Measurements from ENCODE around the gene PLN. TPM values are rescaled to one million over a fixed set of nuclear protein-coding genes. Genes with fewer than 3 reads are reported as not detected.

PLN gene
- total RNA-seq, 1 experiment from 2014 or later = not detected

DNA sequence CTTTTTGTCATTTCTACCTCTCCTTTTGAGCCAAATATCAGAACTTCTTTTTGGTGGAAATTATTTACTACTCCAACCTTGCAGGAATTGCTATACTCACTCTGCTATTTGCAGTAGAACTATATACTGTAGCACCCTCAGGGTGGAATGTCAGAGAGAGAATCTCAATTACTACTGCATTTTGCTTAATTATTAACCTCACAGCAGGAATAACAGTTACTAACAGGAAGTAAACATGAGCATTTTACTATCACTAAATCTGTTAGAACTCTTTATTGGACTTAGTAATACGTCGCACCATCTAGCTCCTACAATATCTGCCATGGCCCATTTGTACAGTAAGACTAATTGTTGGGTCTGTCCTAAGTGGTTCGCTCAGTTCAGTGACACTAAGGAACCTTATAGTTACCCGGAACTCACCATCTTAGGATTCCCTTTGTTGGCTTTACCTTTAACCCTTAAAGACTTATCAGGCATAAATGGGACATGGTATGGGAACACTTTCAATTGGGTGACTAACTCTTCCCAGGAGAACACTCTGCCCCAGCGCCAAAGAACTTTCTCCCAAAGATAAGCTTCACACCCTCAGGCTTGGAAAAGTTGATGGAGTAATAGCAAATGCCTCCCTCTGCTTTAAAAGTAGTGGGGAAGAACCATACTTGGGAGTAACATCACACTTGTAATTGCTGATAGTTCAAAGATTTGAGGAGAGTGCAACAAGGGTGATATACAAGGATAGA lies 38.8 kb downstream of the PLN start:
- H3K4me1 ChIP-seq (ENCODE audit: insufficient read depth, low read length) = no peaks in the 10 kb centered on the region
- H4K20me1 ChIP-seq (ENCODE audit: low read length) = no peaks in the 10 kb centered on the region
- no peaks in the 10 kb centered on the region for H3K9me2 ChIP-seq (replicated peaks; ENCODE audit: low read length)
- no peaks in the 10 kb centered on the region for H3K36me3 ChIP-seq (ENCODE audit: low read depth, low read length)
- intact Hi-C loops (cut with micrococcal nuclease) = no loop called here
- H3K4me2 ChIP-seq (ENCODE audit: low read length) = no peak overlapping the region
- no peaks in the 10 kb centered on the region for H3K9me3 ChIP-seq (ENCODE audit: low read length)
- no peaks in the 10 kb centered on the region for H3K79me2 ChIP-seq (ENCODE audit: low read length)
- no peak overlapping the region for H3K9ac ChIP-seq (ENCODE audit: low read length)
- no peak overlapping the region for H3K27ac ChIP-seq (ENCODE audit: low read length)
- DNase-seq (no peak), ATAC-seq (no peak)
- ChIA-PET CTCF (no interaction called here), POLR2A (ENCODE audit: unreplicated experiment) (no interaction called here)
- H3K27me3 ChIP-seq (ENCODE audit: low read length) = no peaks in the 10 kb centered on the region
- H3K4me3 ChIP-seq (ENCODE audit: low read length) = no peak overlapping the region
- no peak overlapping the region for H2AFZ ChIP-seq (ENCODE audit: low read length)
- BruUV-seq (replicated peaks) = no TSS peak
- H3F3A ChIP-seq (ENCODE audit: low read length, unreplicated experiment) = no peaks in the 10 kb centered on the region
- no peak for TF ChIP-seq EZH2 (IDR thresholded peaks at IDR 0.05; ENCODE audit: low read length, unreplicated experiment)
- TF ChIP-seq, protein P1, sequence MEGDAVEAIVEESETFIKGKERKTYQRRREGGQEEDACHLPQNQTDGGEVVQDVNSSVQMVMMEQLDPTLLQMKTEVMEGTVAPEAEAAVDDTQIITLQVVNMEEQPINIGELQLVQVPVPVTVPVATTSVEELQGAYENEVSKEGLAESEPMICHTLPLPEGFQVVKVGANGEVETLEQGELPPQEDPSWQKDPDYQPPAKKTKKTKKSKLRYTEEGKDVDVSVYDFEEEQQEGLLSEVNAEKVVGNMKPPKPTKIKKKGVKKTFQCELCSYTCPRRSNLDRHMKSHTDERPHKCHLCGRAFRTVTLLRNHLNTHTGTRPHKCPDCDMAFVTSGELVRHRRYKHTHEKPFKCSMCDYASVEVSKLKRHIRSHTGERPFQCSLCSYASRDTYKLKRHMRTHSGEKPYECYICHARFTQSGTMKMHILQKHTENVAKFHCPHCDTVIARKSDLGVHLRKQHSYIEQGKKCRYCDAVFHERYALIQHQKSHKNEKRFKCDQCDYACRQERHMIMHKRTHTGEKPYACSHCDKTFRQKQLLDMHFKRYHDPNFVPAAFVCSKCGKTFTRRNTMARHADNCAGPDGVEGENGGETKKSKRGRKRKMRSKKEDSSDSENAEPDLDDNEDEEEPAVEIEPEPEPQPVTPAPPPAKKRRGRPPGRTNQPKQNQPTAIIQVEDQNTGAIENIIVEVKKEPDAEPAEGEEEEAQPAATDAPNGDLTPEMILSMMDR (conservative IDR thresholded peaks at IDR 0.05; ENCODE audit: low read depth, low read length) = no peak
- no peak for TF ChIP-seq EZH2phosphoT487 (IDR thresholded peaks at IDR 0.05; ENCODE audit: borderline replicate concordance, low read length)

DNA sequence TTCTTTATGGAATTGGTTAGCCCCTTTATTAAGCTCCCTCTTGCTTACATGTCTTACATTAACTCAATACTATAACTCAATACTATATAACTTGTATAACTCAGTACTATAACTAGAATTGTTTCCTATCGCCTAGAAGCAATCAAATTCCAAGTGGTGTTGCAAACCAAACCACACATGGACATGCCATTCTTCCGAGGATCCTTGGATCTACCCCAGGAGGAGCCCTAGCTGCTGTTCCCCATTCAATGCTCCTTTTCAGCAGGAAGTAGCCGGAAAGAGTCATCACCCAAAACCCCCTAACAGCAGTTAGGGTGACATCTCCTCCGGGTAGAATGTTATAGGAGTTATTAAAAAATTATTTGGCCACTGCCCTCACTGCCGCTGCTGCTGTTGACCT lies 40.5 kb downstream of the PLN start:
- intact Hi-C loops (cut with micrococcal nuclease) = no loop called here
- no peaks in the 10 kb centered on the region for H3K4me1 ChIP-seq (ENCODE audit: insufficient read depth, low read length)
- H3K79me2 ChIP-seq (ENCODE audit: low read length) = no peaks in the 10 kb centered on the region
- no peak overlapping the region for H3K27ac ChIP-seq (ENCODE audit: low read length)
- ChIA-PET CTCF (no interaction called here), POLR2A (ENCODE audit: unreplicated experiment) (no interaction called here)
- TF ChIP-seq EZH2 (IDR thresholded peaks at IDR 0.05; ENCODE audit: low read length, unreplicated experiment) = no peak
- TF ChIP-seq, protein P1 (conservative IDR thresholded peaks at IDR 0.05; ENCODE audit: low read depth, low read length) = no peak
- TF ChIP-seq EZH2phosphoT487 (IDR thresholded peaks at IDR 0.05; ENCODE audit: borderline replicate concordance, low read length) = no peak
- DNase-seq (no peak), ATAC-seq (no peak)
- no peaks in the 10 kb centered on the region for H3K36me3 ChIP-seq (ENCODE audit: low read depth, low read length)
- no peak overlapping the region for H3K4me2 ChIP-seq (ENCODE audit: low read length)
- no peaks in the 10 kb centered on the region for H3F3A ChIP-seq (ENCODE audit: low read length, unreplicated experiment)
- H2AFZ ChIP-seq (ENCODE audit: low read length) = no peak overlapping the region
- H3K9me3 ChIP-seq (ENCODE audit: low read length) = no peaks in the 10 kb centered on the region
- no peaks in the 10 kb centered on the region for H3K27me3 ChIP-seq (ENCODE audit: low read length)
- no TSS peak for BruUV-seq (replicated peaks)
- no peak overlapping the region for H3K4me3 ChIP-seq (ENCODE audit: low read length)
- H3K9ac ChIP-seq (ENCODE audit: low read length) = no peak overlapping the region
- H4K20me1 ChIP-seq (ENCODE audit: low read length) = no peaks in the 10 kb centered on the region
- H3K9me2 ChIP-seq (replicated peaks; ENCODE audit: low read length) = no peaks in the 10 kb centered on the region

DNA sequence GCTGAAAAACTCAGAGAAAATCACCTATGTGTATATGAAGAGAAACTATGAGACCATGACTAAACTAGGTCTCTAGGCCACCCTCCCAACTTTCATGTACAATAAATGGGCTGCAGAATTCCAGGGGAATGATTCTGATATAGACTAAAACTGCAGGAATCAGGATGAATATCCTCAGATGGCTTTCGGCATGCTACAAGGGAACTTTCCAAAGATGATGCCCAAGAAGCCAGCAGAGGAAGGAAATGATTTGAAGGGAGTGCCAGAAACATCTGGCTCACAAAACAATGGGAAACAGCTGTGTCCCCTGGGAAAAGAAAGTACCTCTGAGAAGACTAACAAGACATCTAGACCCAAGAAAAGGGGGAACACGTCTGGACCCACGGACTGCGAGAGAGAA lies 41.1 kb downstream of the PLN start:
- ChIA-PET CTCF (no interaction called here), POLR2A (ENCODE audit: unreplicated experiment) (no interaction called here)
- no TSS peak for BruUV-seq (replicated peaks)
- Histone ChIP-seq H3K27me3 (ENCODE audit: low read length) (no peaks in the 10 kb centered on the region), H3K4me1 (ENCODE audit: insufficient read depth, low read length) (no peaks in the 10 kb centered on the region), H3K4me2 (ENCODE audit: low read length) (no peak overlapping the region), H4K20me1 (ENCODE audit: low read length) (no peaks in the 10 kb centered on the region), H3K4me3 (ENCODE audit: low read length) (no peak overlapping the region), H3K9ac (ENCODE audit: low read length) (no peak overlapping the region), H3K9me3 (ENCODE audit: low read length) (no peaks in the 10 kb centered on the region), H3F3A (ENCODE audit: low read length, unreplicated experiment) (no peaks in the 10 kb centered on the region), H3K9me2 (replicated peaks; ENCODE audit: low read length) (no peaks in the 10 kb centered on the region), H3K36me3 (ENCODE audit: low read depth, low read length) (no peaks in the 10 kb centered on the region), H3K27ac (ENCODE audit: low read length) (no peak overlapping the region), H3K79me2 (ENCODE audit: low read length) (no peaks in the 10 kb centered on the region), H2AFZ (ENCODE audit: low read length) (no peak overlapping the region)
- ATAC-seq = no peak
- DNase-seq = no peak
- intact Hi-C loops (cut with micrococcal nuclease) = no loop called here
- TF ChIP-seq EZH2 (IDR thresholded peaks at IDR 0.05; ENCODE audit: low read length, unreplicated experiment) = no peak
- TF ChIP-seq, protein P1 (conservative IDR thresholded peaks at IDR 0.05; ENCODE audit: low read depth, low read length) = no peak
- no peak for TF ChIP-seq EZH2phosphoT487 (IDR thresholded peaks at IDR 0.05; ENCODE audit: borderline replicate concordance, low read length)
